GM23338 (cell line): ENCODE data around the gene GDPD5.

Experiments
- CREB1 ChIP-seq: fragments of 250-450 bp; sonication (Bioruptor Pico); IDR thresholded peaks from 2 replicates; pipeline ENCODE4 v1.5.0; 2020; ENCODE audit warnings: low read depth, mild to moderate bottlenecking, moderate library complexity
- CTCF ChIP-seq, 2 experiments: fragments of 200-600 bp in 1 of 2; sonication (generic) in 1 of 2; conservative IDR thresholded peaks; 2 replicates each; pipeline versions ENCODE4 v1.5.1 to v1.6.1; 2016 to 2017; ENCODE audit warnings: antibody characterized with exemption in 2 of 2, low read depth in 2 of 2, mild to moderate bottlenecking in 2 of 2, moderate library complexity in 1 of 2
- ETS1 ChIP-seq: IDR thresholded peaks from 2 replicates; pipeline ENCODE4 v1.6.1; 2016; ENCODE audit warnings: antibody characterized with exemption
- EZH2 ChIP-seq: fragments of 200-600 bp; sonication (generic); IDR thresholded peaks from one replicate; pipeline ENCODE4 v1.8.0; 2017; ENCODE audit warnings: antibody characterized with exemption, mild to moderate bottlenecking, low read depth; ENCODE audit not compliant: unreplicated experiment
- EZH2phosphoT487 ChIP-seq: fragments of 200-600 bp; sonication (generic); IDR thresholded peaks from one replicate; pipeline ENCODE4 v1.8.1; 2018; ENCODE audit warnings: antibody characterized with exemption; ENCODE audit not compliant: unreplicated experiment
- POLR2AphosphoS5 ChIP-seq: IDR thresholded peaks from 2 replicates; pipeline ENCODE4 v1.6.1; 2016; ENCODE audit warnings: antibody characterized with exemption, low read depth
- REST ChIP-seq: IDR thresholded peaks from one replicate; pipeline ENCODE4 v1.6.1; 2018; ENCODE audit warnings: antibody characterized with exemption; ENCODE audit not compliant: unreplicated experiment
- STAT1 ChIP-seq: IDR thresholded peaks from one replicate; pipeline ENCODE4 v1.6.1; 2016; ENCODE audit warnings: antibody characterized with exemption; ENCODE audit not compliant: unreplicated experiment
- ZNF114 ChIP-seq: fragments of 250-450 bp; sonication (Bioruptor Pico); IDR thresholded peaks from 2 replicates; pipeline ENCODE4 v1.5.0; 2020; ENCODE audit warnings: mild to moderate bottlenecking, moderate library complexity
- ZNF331 ChIP-seq: fragments of 250-450 bp; sonication (Bioruptor Pico); IDR thresholded peaks from 2 replicates; pipeline ENCODE4 v1.5.0; 2020; ENCODE audit warnings: low read depth, mild to moderate bottlenecking, moderate library complexity
- ZNF462 ChIP-seq: fragments of 250-450 bp; sonication (Bioruptor Pico); IDR thresholded peaks from 2 replicates; pipeline ENCODE4 v1.5.0; 2020; ENCODE audit warnings: mild to moderate bottlenecking, moderate library complexity

GRCh38 chr11:75422248-75423231, 103.2 kb downstream of the GDPD5 start:
- TF ChIP-seq CTCF (conservative IDR thresholded peaks at IDR 0.05; ENCODE audit: low read depth in 2 of 2): no peak
- no peak for TF ChIP-seq CREB1 (CRISPR knock-in tag)
- TF ChIP-seq EZH2: no peak
- no peak for TF ChIP-seq ZNF462 (CRISPR knock-in tag)
- TF ChIP-seq POLR2AphosphoS5: no peak
- no peak for TF ChIP-seq ETS1
- no peak for TF ChIP-seq REST
- TF ChIP-seq EZH2phosphoT487: no peak
- no peak for TF ChIP-seq ZNF114 (CRISPR knock-in tag)
- no peak for TF ChIP-seq ZNF331 (CRISPR knock-in tag)
- no peak for TF ChIP-seq STAT1
